GM18511 (cell line): Measurements from ENCODE around the gene DNAI4.
"Not testable (repeated sequence)": the region's sequence is repeated elsewhere in the genome, so short reads cannot be mapped to it uniquely, and the experiment has no call there.

Experiments used
- ATAC-seq: cut with Tn5 transposase; IDR thresholded peaks from one replicate; pipeline ENCODE4 v1.9.1; 2021; ENCODE audit warnings: mild to moderate bottlenecking, moderate library complexity; ENCODE audit not compliant: unreplicated experiment

DNAI4 gene, protein sequence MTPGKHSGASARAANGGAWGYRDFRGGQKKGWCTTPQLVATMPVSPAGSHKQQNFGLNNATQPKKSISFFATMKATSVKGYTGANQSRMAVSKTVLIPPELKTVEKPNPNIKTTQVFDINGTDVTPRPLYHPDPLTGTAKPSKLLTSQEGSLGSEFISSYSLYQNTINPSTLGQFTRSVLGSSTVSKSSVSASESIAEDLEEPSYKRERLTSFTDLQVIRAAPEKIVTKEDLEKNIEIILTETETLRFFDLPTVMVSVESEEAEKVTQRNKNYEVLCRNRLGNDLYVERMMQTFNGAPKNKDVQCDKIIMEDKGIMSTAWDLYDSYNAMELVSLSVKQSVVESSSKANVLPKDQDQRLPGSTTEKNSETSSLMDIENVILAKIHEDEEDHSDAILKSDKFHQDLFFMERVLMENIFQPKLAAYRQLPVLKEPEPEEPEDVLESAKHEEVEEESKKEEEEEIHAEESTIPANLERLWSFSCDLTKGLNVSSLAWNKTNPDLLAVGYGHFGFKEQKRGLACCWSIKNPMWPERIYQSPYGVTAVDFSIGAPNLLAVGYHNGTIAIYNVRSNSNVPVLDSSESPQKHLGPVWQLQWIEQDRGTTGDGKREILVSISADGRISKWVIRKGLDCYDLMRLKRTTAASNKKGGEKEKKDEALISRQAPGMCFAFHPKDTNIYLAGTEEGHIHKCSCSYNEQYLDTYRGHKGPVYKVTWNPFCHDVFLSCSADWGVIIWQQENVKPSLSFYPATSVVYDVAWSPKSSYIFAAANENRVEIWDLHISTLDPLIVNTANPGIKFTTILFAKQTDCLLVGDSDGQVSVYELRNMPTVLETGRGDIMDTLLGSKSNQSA

DNA sequence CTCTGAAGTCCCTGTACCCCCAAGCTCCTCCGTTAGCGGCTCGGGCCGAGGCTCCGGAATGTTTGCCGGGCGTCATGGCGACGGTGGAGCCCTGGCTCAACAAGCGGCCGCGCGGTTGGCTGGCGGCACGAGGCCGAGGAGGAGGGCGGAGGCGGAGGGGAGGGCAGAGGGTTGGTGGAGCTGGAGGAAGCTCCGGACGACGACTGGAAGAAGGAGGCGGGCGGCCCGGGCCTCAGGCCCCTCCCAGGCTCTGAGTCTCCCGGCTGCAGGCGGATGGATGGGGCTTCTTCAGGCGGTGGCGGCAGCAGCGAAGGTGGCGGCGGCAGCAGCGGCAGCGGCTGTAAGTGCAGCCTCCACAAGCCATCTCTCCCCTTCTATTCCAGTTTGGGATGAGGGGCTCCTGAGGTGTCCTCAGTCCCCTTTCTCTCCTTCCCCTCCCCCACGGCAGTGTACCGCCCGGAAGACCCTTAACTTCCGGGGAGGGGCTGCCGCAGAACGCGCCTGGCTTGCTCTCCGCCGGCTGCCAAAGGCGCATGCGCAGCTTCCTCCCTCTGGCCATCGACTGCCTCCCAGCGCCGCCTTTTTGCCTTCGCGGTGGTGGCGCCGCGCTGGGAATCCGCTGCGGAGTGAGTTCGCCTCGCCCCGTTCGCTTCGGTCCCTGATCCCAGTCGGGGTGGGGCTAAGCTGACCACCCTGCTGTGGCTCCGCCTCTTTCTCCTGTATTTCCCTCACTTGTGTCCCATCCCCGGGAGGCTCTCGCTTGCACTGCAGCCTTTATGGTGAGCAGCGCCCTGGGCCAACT, at the start of gene DNAI4, which contains the start of gene MIER1:
Gene DNAI4, minus strand, starts transcription at position 101 of the 802 bp plus-strand sequence. Its CDS starts 25 bp downstream, at position 76.
Gene MIER1, plus strand, starts transcription at position 235 of the 802 bp plus-strand sequence. Its CDS starts 39 bp downstream, at position 274.
- ATAC-seq = peak; percentile 94

- ATAC-seq = no peak
Measured at GRCh38 chr1:66968574-66968973, 43.9 kb upstream of the DNAI4 start.

- ATAC-seq = not testable (repeated sequence)
Measured at GRCh38 chr1:66966188-66966873, 41.7 kb upstream of the DNAI4 start.

- ATAC-seq = no peak
Measured at GRCh38 chr1:66957938-66958337, 33.3 kb upstream of the DNAI4 start.

DNA sequence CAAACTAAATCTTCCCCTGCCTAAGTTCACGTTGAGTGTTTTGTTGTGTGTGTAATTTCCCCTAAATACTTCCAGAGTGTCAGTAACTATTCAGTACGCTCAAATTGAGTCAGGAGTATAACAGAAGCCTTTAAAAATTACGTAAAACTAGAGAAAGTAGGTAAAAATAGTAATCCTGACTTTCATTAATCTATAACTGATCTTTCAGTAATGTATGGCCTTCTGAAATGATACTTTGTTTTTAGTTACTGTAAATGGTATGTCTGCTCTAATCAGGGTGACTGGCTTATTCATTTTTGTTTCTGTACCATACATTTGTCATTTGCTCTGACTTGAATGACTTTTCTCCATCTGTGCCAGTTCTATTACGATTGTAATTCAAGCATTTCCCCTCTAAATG, 29.6 kb upstream of the DNAI4 start:
- ATAC-seq = peak; percentile 83

DNA sequence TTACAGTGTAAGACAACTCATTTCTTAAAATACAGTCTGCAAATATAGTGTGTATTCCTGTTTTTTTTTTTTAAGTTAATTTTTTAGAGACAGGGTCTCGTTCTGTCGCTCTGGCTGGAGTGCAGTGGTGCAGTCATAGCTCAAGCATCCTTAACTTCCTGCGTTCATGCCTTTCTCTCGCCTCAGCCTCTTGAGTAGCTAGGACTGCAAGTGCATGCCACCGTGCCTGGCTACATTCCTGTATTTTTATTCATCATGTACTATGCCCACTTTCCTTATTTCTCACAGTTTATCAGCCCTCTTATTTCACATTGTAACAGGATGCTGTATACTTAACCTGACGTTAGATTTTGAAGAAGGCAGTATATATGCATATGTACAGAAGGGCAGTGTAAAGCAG, 26.9 kb upstream of the DNAI4 start:
- ATAC-seq = no peak

- no peak for ATAC-seq
Measured at GRCh38 chr1:66947267-66947666, 22.6 kb upstream of the DNAI4 start.

DNA sequence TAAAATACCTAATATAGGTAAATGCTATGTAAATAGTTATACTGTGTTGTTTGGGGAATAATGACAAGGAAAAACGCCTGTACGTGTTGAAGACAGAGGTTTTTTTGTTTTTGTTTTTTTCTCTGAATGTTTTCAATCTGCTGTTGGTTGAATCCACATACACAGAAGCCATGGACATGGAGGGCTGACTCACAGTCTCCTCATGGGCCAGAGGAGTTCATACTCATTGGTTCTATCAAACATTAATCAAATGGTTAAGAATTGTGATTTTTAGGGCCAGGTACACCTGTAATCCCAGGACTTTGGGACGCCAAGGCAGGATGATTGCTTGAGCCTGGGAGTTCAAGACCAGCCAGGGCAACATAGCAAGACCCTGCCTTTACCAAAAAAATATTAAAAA, 20.7 kb upstream of the DNAI4 start:
- no peak for ATAC-seq

- no peak for ATAC-seq
Measured at GRCh38 chr1:66944330-66945274, 19.9 kb upstream of the DNAI4 start.

- ATAC-seq = no peak
Measured at GRCh38 chr1:66943361-66943969, 18.8 kb upstream of the DNAI4 start.

- no peak for ATAC-seq
Measured at GRCh38 chr1:66940981-66941380, 16.3 kb upstream of the DNAI4 start.

GRCh38 chr1:66938613-66939012, 14.0 kb upstream of the DNAI4 start:
- ATAC-seq = no peak

DNA sequence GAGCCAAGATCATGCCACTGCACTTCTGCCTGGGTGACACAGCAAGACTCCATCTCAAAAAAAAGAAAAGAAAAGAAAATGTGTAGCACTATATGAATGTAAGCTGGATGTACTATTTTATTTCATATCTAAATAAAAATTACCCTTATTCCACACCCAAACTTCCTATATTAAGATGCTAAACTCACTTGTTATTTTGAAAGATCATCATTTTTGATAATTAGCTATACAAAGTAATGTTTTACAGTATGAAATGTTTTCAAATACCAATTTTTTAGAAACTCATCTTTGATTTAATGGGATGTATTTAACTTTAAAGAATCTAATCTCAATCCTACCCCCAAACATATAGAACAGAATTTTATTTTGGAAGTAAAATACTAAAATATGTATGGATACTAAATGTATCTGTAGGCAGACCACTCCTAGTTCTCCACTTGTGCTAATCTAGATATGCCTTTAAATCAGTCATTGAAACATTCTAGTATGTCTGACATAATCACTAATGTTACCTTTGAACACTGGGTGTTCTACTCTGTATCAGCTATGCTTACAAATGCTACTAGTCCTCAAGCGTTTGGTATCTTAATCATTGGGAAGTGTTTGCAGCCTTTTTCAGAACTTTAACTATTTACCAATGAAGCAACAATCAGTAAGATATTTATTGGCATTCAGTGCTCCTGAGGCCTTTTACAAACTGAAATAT, 13.0 kb upstream of the DNAI4 start:
- no peak for ATAC-seq

GRCh38 chr1:66933887-66934700, 9.4 kb upstream of the DNAI4 start:
- ATAC-seq = no peak

DNA sequence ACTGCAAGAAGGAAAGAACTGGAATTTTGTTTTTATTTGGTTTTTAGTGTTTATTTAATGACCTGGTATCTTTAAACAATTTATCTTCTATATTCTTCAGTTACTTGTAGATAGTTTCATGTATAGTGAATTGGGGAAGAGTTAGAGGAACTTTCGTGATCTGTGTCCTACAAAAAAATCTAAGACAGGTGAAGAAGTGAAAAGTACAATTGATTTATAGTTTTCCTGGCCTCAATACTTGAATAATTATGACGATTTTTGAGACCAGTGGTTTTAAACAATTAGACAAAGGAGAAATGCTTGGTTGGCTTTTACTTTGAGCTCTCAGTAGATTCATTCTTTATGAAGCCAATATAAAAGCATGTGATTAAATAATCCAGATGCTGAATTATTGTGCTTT, 7.6 kb upstream of the DNAI4 start:
- ATAC-seq = no peak

DNA sequence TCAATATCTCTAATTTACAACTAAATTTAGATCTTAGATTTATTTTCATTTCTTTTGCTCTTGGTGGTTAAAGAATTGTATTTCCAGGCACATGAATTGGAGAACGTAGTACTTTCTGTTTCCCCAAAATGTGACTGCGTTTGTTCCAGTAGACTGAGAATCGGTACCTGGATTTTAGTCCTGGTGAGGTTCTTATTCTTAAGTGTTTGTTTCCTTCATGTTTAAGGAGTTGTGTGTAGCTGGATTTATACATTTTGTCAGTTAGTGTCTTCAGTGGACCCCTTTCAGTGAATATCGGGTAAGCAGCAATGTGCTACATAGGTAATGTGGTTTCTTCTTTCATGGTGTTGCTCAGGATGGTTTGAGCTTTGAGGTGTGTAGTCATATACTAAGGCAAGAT, 6.9 kb upstream of the DNAI4 start:
- no peak for ATAC-seq

DNA sequence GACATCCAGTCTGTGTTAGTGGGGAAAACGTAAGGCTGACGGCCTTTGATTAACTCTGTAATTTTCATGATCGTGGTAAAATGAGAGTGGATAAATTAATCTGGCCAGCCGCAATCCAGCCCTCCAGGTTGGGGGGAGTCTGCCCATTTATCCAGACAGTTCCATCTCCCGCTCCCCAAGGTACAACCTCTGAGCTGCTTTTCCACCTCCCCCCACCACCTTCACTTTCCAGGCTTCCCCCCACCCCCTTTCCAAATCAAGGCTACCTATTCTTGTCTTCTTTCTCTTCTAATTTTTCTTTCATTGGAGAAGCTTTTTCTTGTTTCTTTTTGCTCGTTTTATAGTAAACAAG, 6.1 kb upstream of the DNAI4 start:
- peak; percentile 1 for ATAC-seq
